AG04449 (cell line): ENCODE data around the gene LAMB4.

Source experiments
- CTCF ChIA-PET: fragments of 350-600 bp; formaldehyde crosslinking; extraction: SDS; loops from one replicate; lab custom pipeline; 2021; ENCODE audit warnings: antibody characterized with exemption; lab: Yijun Ruan, JAX
- POLR2A ChIA-PET: fragments of 400-600, 350-600 bp; formaldehyde crosslinking; extraction: SDS; loops from one replicate; lab custom pipeline; 2020; ENCODE audit warnings: antibody characterized with exemption, inconsistent platforms; lab: Yijun Ruan, JAX
- DNase-seq: peaks from one replicate; pipeline ENCODE4 v3.0.0-alpha.2; 2010; ENCODE audit warnings: low read depth, low spot score
- H3K4me3 ChIP-seq: 2 replicates; pipeline ENCODE4 v1.5.1; 2011; ENCODE audit warnings: low read depth, mild to moderate bottlenecking, control low read depth, low read length
- CTCF ChIP-seq: IDR thresholded peaks from one replicate; pipeline ENCODE4 v1.5.1; 2011; ENCODE audit warnings: mild to moderate bottlenecking, moderate library complexity, low read length, control low read depth, inconsistent platforms; ENCODE audit not compliant: insufficient read depth; ENCODE audit errors: missing control alignments

LAMB4 gene

GRCh38 chr7:108134486-108134885, 4.3 kb upstream of the LAMB4 start:
- no peak overlapping the region for H3K4me3 ChIP-seq
- DNase-seq = no peak
- ChIA-PET CTCF (interaction anchor here (0.9 to 1.5 kb wide), 2 partner anchors 9 to 12 kb away, joined by 3 read pairs; no protein-coding TSS in a partner anchor), POLR2A (no interaction called here)
- no peak for TF ChIP-seq CTCF

- no peak for DNase-seq
- no peak for TF ChIP-seq CTCF
- ChIA-PET POLR2A (no interaction called here), CTCF (interaction anchor here (0.9 to 3.2 kb wide), 4 partner anchors 12 to 14 kb away, joined by 3 to 20 read pairs (median 4); no protein-coding TSS in a partner anchor)
- H3K4me3 ChIP-seq = no peak overlapping the region
Measured at GRCh38 chr7:108132551-108133265, 2.5 kb upstream of the LAMB4 start.

GRCh38 chr7:108129018-108129965, 869 bp downstream of the LAMB4 start:
- DNase-seq = no peak
- no peak overlapping the region for H3K4me3 ChIP-seq
- ChIA-PET POLR2A (no interaction called here), CTCF (interaction anchor here (0.5 to 3.2 kb wide), 3 partner anchors 11 to 17 kb away, joined by 3 to 20 read pairs (median 6); no protein-coding TSS in a partner anchor)
- TF ChIP-seq CTCF = no peak

GRCh38 chr7:108128514-108128913, 1.6 kb downstream of the LAMB4 start:
- no peak for DNase-seq
- TF ChIP-seq CTCF = no peak
- H3K4me3 ChIP-seq = no peak overlapping the region
- ChIA-PET POLR2A (no interaction called here), CTCF (interaction anchor here (1.2 kb wide), 1 partner anchor 17 kb away, joined by 6 read pairs; no protein-coding TSS in a partner anchor)

- POLR2A ChIA-PET = no interaction called here
- no peak overlapping the region for H3K4me3 ChIP-seq
- CTCF ChIA-PET = no interaction called here
- no peak for DNase-seq
- TF ChIP-seq CTCF = no peak
Measured at GRCh38 chr7:108127461-108127860, 2.7 kb downstream of the LAMB4 start.

- ChIA-PET POLR2A (no interaction called here), CTCF (interaction anchor here (0.5 to 1.3 kb wide), 3 partner anchors 11 to 250 kb away, joined by 3 read pairs; no protein-coding TSS in a partner anchor)
- no peak for TF ChIP-seq CTCF
- no peak for DNase-seq
- H3K4me3 ChIP-seq = no peak overlapping the region
Measured at GRCh38 chr7:108124820-108125219, 5.3 kb downstream of the LAMB4 start.
